GM12875 (cell line): Measurements from ENCODE around the gene DPRX.

ENCODE experiments used
- H3K4me3 ChIP-seq: one replicate; pipeline ENCODE4 v1.5.1; 2011; ENCODE audit warnings: low read depth, low read length, control low read depth
- CTCF ChIP-seq: IDR thresholded peaks from 2 replicates; pipeline ENCODE4 v1.5.1; 2011; ENCODE audit warnings: low read depth, mild to moderate bottlenecking, control low read depth, inconsistent platforms, low read length, moderate library complexity, borderline replicate concordance; ENCODE audit not compliant: insufficient read depth

The DPRX gene

GRCh38 chr19:53624771-53625545 lies 6.8 kb upstream of the DPRX start:
- no peak for TF ChIP-seq CTCF
- H3K4me3 ChIP-seq: no peak overlapping the region

GRCh38 chr19:53626486-53626885 lies 5.3 kb upstream of the DPRX start:
- H3K4me3 ChIP-seq: no peak overlapping the region
- no peak for TF ChIP-seq CTCF

GRCh38 chr19:53626976-53627375 lies 4.8 kb upstream of the DPRX start:
- no peak overlapping the region for H3K4me3 ChIP-seq
- TF ChIP-seq CTCF: no peak

- no peak overlapping the region for H3K4me3 ChIP-seq
- no peak for TF ChIP-seq CTCF
These were observed 3.0 kb downstream of the DPRX start for GRCh38 chr19:53634768-53635167.

- no peak for TF ChIP-seq CTCF
- H3K4me3 ChIP-seq: no peak overlapping the region
These were observed 7.7 kb downstream of the DPRX start for GRCh38 chr19:53639471-53639870.

GRCh38 chr19:53642381-53643099 lies 10.7 kb downstream of the DPRX start:
- no peak for TF ChIP-seq CTCF
- no peak overlapping the region for H3K4me3 ChIP-seq

- TF ChIP-seq CTCF: no peak
- no peak overlapping the region for H3K4me3 ChIP-seq
These were observed 12.4 kb downstream of the DPRX start for GRCh38 chr19:53644061-53644816.
